ENCODE measurements around the gene SETBP1.

Gene SETBP1

GRCh38 chr18:44834867-44835469, 154.3 kb downstream of the SETBP1 start:
- no peaks in the 10 kb centered on the region for H3K27me3 ChIP-seq (ENCODE audit: control insufficient read depth, insufficient read depth, low read length)
- no peak overlapping the region for H3K4me3 ChIP-seq (ENCODE audit: low read depth, low read length)
- no peak overlapping the region for H3K27ac ChIP-seq (ENCODE audit: low read depth, low read length)
- H3K36me3 ChIP-seq (ENCODE audit: control insufficient read depth, insufficient read depth, low read length): no peaks in the 10 kb centered on the region
- H3K9me3 ChIP-seq (ENCODE audit: control insufficient read depth, insufficient read depth, low read depth, low read length): no peaks in the 10 kb centered on the region
- H3K4me1 ChIP-seq (ENCODE audit: control insufficient read depth, insufficient read depth, low read length): peaks cover 30% of the 10 kb centered on the region
- H3K9ac ChIP-seq (ENCODE audit: low read length): no peak overlapping the region

DNA sequence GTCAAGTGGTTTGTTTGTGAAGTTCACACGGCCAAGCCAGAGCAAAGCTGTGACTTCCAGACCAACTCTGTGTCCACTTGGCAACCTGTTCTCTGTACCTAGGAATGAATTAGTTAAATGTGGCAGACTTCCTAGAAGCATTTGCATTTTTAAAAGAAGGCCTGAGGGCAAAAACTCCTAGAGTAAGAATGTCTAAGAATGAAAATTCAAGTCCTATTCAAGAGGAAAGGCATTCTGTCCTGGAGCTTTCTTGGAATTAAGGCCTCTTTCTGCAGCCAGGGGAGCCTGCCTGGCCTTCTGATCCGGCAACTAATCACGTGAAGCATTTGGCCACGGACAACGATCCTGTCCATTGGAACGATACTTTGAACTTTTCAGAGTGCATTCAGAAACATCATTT, 155.0 kb downstream of the SETBP1 start:
- Histone ChIP-seq H3K36me3 (ENCODE audit: control insufficient read depth, insufficient read depth, low read length) (no peaks in the 10 kb centered on the region), H3K9me3 (ENCODE audit: control insufficient read depth, insufficient read depth, low read depth, low read length) (no peaks in the 10 kb centered on the region), H3K27ac (ENCODE audit: low read depth, low read length) (no peak overlapping the region), H3K4me3 (ENCODE audit: low read depth, low read length) (no peak overlapping the region), H3K4me1 (ENCODE audit: control insufficient read depth, insufficient read depth, low read length) (peaks cover 30% of the 10 kb centered on the region), H3K9ac (ENCODE audit: low read length) (no peak overlapping the region), H3K27me3 (ENCODE audit: control insufficient read depth, insufficient read depth, low read length) (no peaks in the 10 kb centered on the region)

DNA sequence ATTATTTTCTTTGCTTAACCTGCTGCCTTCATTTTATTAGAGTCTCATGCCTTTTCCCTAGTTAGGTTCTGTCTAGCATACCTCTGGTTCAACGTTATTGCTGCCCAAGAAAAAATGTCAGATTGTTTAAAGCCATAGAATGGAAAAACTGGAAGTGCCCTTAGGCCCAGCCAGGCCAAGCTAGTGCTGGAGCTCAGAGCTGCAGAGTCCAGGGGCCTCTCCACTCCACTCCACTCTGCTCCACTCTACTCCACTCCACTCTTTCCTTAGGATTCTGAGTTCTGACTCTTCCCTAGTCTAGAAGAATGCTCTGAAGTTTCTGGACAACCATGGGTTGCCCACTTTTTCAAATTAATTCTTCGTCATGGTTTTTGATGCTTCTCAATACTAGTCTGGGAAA, 155.6 kb downstream of the SETBP1 start:
- H3K4me1 ChIP-seq (ENCODE audit: control insufficient read depth, insufficient read depth, low read length): peaks cover 30% of the 10 kb centered on the region
- H3K4me3 ChIP-seq (ENCODE audit: low read depth, low read length): no peak overlapping the region
- no peak overlapping the region for H3K27ac ChIP-seq (ENCODE audit: low read depth, low read length)
- H3K27me3 ChIP-seq (ENCODE audit: control insufficient read depth, insufficient read depth, low read length): no peaks in the 10 kb centered on the region
- no peaks in the 10 kb centered on the region for H3K9me3 ChIP-seq (ENCODE audit: control insufficient read depth, insufficient read depth, low read depth, low read length)
- H3K36me3 ChIP-seq (ENCODE audit: control insufficient read depth, insufficient read depth, low read length): no peaks in the 10 kb centered on the region
- H3K9ac ChIP-seq (ENCODE audit: low read length): no peak overlapping the region

- Histone ChIP-seq H3K27ac (ENCODE audit: low read depth, low read length) (no peak overlapping the region), H3K4me3 (ENCODE audit: low read depth, low read length) (no peak overlapping the region), H3K9me3 (ENCODE audit: control insufficient read depth, insufficient read depth, low read depth, low read length) (no peaks in the 10 kb centered on the region), H3K27me3 (ENCODE audit: control insufficient read depth, insufficient read depth, low read length) (no peaks in the 10 kb centered on the region), H3K4me1 (ENCODE audit: control insufficient read depth, insufficient read depth, low read length) (peaks cover 37% of the 10 kb centered on the region), H3K9ac (ENCODE audit: low read length) (no peak overlapping the region), H3K36me3 (ENCODE audit: control insufficient read depth, insufficient read depth, low read length) (no peaks in the 10 kb centered on the region)
Observed at GRCh38 chr18:44837482-44838180, 156.9 kb downstream of the SETBP1 start.

GRCh38 chr18:44838971-44839666, 158.4 kb downstream of the SETBP1 start:
- peaks cover 33% of the 10 kb centered on the region for H3K4me1 ChIP-seq (ENCODE audit: control insufficient read depth, insufficient read depth, low read length)
- no peak overlapping the region for H3K27ac ChIP-seq (ENCODE audit: low read depth, low read length)
- H3K9ac ChIP-seq (ENCODE audit: low read length): no peak overlapping the region
- no peaks in the 10 kb centered on the region for H3K27me3 ChIP-seq (ENCODE audit: control insufficient read depth, insufficient read depth, low read length)
- no peak overlapping the region for H3K4me3 ChIP-seq (ENCODE audit: low read depth, low read length)
- no peaks in the 10 kb centered on the region for H3K9me3 ChIP-seq (ENCODE audit: control insufficient read depth, insufficient read depth, low read depth, low read length)
- no peaks in the 10 kb centered on the region for H3K36me3 ChIP-seq (ENCODE audit: control insufficient read depth, insufficient read depth, low read length)

DNA sequence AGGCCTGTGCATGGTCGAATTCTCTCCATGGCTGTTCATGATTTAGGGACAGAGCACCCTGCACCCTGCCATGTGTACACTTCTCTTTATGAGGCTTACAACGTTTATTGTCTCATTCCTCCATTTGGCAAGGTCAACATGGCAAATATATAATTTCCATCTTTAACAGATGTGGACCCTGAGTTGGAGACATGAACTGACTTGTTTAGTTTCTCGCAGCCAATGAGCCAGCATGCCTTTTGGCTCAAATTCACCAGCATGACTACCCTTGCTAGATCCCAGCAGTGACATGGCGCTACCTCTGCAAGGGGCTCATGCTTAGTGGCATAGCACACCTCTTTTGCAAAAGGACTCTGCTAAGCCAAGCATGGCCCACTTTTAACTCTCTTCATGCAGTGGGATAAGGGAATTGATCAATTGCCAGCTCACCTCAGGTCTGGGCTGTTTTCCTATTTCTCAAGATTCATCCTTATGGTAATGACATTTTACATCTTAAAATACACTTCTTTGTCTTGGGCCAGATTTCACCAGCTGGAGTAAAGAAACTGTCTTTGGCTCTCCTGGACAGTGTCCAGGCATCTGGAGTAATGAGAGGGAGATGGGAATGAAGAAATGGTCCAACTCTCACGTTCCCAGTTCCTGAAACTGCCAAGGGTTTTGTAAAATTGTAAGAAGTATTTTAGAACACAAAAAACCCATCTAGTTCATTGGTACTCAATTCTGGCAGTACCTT, 159.5 kb downstream of the SETBP1 start:
- no peaks in the 10 kb centered on the region for H3K36me3 ChIP-seq (ENCODE audit: control insufficient read depth, insufficient read depth, low read length)
- no peaks in the 10 kb centered on the region for H3K27me3 ChIP-seq (ENCODE audit: control insufficient read depth, insufficient read depth, low read length)
- no peak overlapping the region for H3K4me3 ChIP-seq (ENCODE audit: low read depth, low read length)
- no peak overlapping the region for H3K27ac ChIP-seq (ENCODE audit: low read depth, low read length)
- no peak overlapping the region for H3K9ac ChIP-seq (ENCODE audit: low read length)
- H3K9me3 ChIP-seq (ENCODE audit: control insufficient read depth, insufficient read depth, low read depth, low read length): 0 out of 2 replicates have a peak, but pooled peaks cover 5% of the 10 kb centered on the region
- H3K4me1 ChIP-seq (ENCODE audit: control insufficient read depth, insufficient read depth, low read length): peaks cover 31% of the 10 kb centered on the region

GRCh38 chr18:44841221-44841620, 160.5 kb downstream of the SETBP1 start:
- Histone ChIP-seq H3K9me3 (ENCODE audit: control insufficient read depth, insufficient read depth, low read depth, low read length) (0 out of 2 replicates have a peak, but pooled peaks cover 5% of the 10 kb centered on the region), H3K9ac (ENCODE audit: low read length) (no peak overlapping the region), H3K27me3 (ENCODE audit: control insufficient read depth, insufficient read depth, low read length) (no peaks in the 10 kb centered on the region), H3K36me3 (ENCODE audit: control insufficient read depth, insufficient read depth, low read length) (no peaks in the 10 kb centered on the region), H3K27ac (ENCODE audit: low read depth, low read length) (no peak overlapping the region), H3K4me3 (ENCODE audit: low read depth, low read length) (no peak overlapping the region), H3K4me1 (ENCODE audit: control insufficient read depth, insufficient read depth, low read length) (peaks cover 24% of the 10 kb centered on the region)

DNA sequence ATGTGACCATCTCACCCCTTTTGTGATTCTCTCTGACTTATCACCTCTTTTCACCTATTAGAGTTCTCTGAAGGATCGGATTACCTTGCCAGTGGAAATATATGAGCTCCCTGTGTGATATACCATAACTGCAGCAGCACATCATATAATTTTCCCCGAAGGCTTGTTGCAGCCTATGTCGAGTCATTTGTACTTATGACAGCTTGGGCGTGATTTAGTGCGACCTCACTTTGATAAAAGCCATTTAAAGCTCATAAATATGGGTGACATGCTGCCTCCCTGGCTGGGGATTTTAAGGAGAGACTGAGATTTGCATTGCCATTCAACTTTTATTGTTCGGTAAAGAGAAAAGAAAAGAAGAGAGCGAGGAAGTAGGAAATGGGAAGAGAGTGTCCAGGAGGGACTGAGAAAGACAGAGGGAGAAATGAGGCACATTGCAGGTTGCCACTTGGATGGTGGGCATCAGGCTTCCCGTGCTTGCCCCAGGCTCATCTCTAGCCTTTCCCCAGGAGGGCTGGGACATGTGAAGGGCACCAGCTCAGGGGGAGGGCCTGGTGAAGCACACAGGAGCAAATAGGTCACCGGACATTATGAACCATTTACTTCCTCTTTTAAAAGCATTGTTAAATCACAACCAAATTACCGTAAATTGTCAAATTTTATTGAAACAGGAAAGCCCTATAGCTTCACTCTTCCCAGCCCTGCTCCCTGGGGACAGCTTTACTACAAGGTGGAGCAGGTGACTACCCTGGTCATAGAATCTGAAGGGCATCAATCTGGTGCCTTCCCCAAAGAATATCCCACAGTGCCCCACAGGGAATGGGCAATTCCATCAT, 161.3 kb downstream of the SETBP1 start:
- Histone ChIP-seq H3K4me3 (ENCODE audit: low read depth, low read length) (no peak overlapping the region), H3K27me3 (ENCODE audit: control insufficient read depth, insufficient read depth, low read length) (no peaks in the 10 kb centered on the region), H3K4me1 (ENCODE audit: control insufficient read depth, insufficient read depth, low read length) (peaks cover 24% of the 10 kb centered on the region), H3K9me3 (ENCODE audit: control insufficient read depth, insufficient read depth, low read depth, low read length) (0 out of 2 replicates have a peak, but pooled peaks cover 5% of the 10 kb centered on the region), H3K36me3 (ENCODE audit: control insufficient read depth, insufficient read depth, low read length) (no peaks in the 10 kb centered on the region), H3K9ac (ENCODE audit: low read length) (no peak overlapping the region), H3K27ac (ENCODE audit: low read depth, low read length) (no peak overlapping the region)

GRCh38 chr18:44842588-44843412, 162.1 kb downstream of the SETBP1 start:
- H3K4me1 ChIP-seq (ENCODE audit: control insufficient read depth, insufficient read depth, low read length): peaks cover 21% of the 10 kb centered on the region

DNA sequence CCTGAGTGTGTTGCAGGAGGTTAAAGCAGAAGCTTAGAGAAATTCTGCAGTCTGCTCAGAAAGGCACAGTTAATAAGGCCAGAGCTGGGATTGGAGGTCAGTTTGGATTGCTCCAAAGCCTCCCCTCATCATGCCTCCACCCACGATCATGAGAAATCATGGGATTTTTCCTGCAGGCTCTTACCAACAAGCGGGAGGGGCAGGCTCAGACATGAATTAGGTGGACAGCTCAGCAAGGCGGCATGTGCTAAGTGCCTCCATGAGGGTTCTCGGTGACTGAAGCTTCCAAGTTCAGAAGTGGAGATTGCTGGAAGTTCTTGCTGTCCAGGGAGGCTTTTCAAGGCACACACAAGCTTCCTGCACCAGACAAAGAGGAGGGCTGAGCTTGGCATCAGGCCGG, 163.8 kb downstream of the SETBP1 start:
- 0 out of 2 replicates have a peak, but pooled peaks cover 5% of the 10 kb centered on the region for H3K9me3 ChIP-seq (ENCODE audit: control insufficient read depth, insufficient read depth, low read depth, low read length)
- H3K4me3 ChIP-seq (ENCODE audit: low read depth, low read length): no peak overlapping the region
- no peak overlapping the region for H3K9ac ChIP-seq (ENCODE audit: low read length)
- H3K27me3 ChIP-seq (ENCODE audit: control insufficient read depth, insufficient read depth, low read length): no peaks in the 10 kb centered on the region
- no peaks in the 10 kb centered on the region for H3K36me3 ChIP-seq (ENCODE audit: control insufficient read depth, insufficient read depth, low read length)
- no peak overlapping the region for H3K27ac ChIP-seq (ENCODE audit: low read depth, low read length)
- H3K4me1 ChIP-seq (ENCODE audit: control insufficient read depth, insufficient read depth, low read length): peaks cover 19% of the 10 kb centered on the region

More at GRCh38 chr18:44842588-44843412, 162.1 kb downstream of the SETBP1 start:
- H3K27ac ChIP-seq (ENCODE audit: low read depth, low read length): no peak overlapping the region
- H3K9ac ChIP-seq (ENCODE audit: low read length): no peak overlapping the region
- H3K9me3 ChIP-seq (ENCODE audit: control insufficient read depth, insufficient read depth, low read depth, low read length): 0 out of 2 replicates have a peak, but pooled peaks cover 5% of the 10 kb centered on the region
- H3K36me3 ChIP-seq (ENCODE audit: control insufficient read depth, insufficient read depth, low read length): no peaks in the 10 kb centered on the region
- no peak overlapping the region for H3K4me3 ChIP-seq (ENCODE audit: low read depth, low read length)
- H3K27me3 ChIP-seq (ENCODE audit: control insufficient read depth, insufficient read depth, low read length): no peaks in the 10 kb centered on the region

Data from HUES6 (cell line).